Right lobe of liver (tissue), 4 donors: ENCODE results near the gene MRC1.

ENCODE experiments used
- POLR2A ChIP-seq: fragments of 450-650 bp; IDR thresholded peaks from one replicate; pipeline ENCODE4 v1.6.1; 2017; ENCODE audit warnings: antibody characterized with exemption, mild to moderate bottlenecking
- TF ChIP-seq, protein P1 (sequence below), 4 donors: fragments of 200-600 bp in 3 of 4; fragments of 450-650 bp in 1 of 4; IDR thresholded peaks; one replicate each; pipeline versions ENCODE4 v1.5.1 to v1.8.0; 2016 to 2022; ENCODE audit warnings: antibody characterized with exemption in 4 of 4, mild to moderate bottlenecking in 2 of 4
- donor health status: DM: no; HTN: no; CAD: no.
- donor health status: DM: no; HTN: no; CAD: no.
- donor health status: DM: no; HTN: yes; CAD: no.

DNA sequence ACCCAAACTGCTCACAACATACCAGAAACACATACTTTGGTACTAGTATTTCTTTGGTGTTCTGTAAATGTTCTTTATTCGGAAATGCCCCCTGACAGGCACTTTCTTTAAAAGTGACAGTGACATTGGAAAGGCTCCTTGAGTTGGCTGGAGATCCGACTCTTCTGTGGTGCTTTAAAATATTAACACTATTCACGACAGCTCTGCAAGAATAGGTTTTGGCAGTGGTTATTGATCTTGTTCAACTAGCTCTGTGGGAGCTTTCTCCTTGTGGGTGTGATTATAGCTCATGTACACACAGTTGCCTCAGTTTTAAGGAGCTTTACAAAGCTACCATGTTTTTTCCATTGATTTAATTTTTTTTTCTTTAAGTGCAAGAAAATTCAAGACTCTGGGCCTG is 112.2 kb downstream of the MRC1 start:
- TF ChIP-seq, protein P1, sequence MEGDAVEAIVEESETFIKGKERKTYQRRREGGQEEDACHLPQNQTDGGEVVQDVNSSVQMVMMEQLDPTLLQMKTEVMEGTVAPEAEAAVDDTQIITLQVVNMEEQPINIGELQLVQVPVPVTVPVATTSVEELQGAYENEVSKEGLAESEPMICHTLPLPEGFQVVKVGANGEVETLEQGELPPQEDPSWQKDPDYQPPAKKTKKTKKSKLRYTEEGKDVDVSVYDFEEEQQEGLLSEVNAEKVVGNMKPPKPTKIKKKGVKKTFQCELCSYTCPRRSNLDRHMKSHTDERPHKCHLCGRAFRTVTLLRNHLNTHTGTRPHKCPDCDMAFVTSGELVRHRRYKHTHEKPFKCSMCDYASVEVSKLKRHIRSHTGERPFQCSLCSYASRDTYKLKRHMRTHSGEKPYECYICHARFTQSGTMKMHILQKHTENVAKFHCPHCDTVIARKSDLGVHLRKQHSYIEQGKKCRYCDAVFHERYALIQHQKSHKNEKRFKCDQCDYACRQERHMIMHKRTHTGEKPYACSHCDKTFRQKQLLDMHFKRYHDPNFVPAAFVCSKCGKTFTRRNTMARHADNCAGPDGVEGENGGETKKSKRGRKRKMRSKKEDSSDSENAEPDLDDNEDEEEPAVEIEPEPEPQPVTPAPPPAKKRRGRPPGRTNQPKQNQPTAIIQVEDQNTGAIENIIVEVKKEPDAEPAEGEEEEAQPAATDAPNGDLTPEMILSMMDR (IDR thresholded peaks at IDR 0.05): no peak
- TF ChIP-seq POLR2A: no peak
